OCI-LY1 (cell line): Measurements from ENCODE around the gene DYSF.

Experiments used
- EZH2 ChIP-seq: fragments of 200-600 bp; sonication (generic), shearing (Covaris generic); IDR thresholded peaks from 2 replicates; pipeline ENCODE4 v1.8.0; 2017; ENCODE audit warnings: borderline replicate concordance, mixed run types, mild to moderate bottlenecking, antibody characterized with exemption, low read length, moderate library complexity, mixed read lengths
- TF ChIP-seq, protein P1 (sequence below): fragments of 200-600 bp; sonication (generic), shearing (Covaris generic); IDR thresholded peaks from 2 replicates; pipeline ENCODE4 v1.5.1; 2017; ENCODE audit warnings: mild to moderate bottlenecking, antibody characterized with exemption, low read length, moderate library complexity, mixed read lengths

DNA sequence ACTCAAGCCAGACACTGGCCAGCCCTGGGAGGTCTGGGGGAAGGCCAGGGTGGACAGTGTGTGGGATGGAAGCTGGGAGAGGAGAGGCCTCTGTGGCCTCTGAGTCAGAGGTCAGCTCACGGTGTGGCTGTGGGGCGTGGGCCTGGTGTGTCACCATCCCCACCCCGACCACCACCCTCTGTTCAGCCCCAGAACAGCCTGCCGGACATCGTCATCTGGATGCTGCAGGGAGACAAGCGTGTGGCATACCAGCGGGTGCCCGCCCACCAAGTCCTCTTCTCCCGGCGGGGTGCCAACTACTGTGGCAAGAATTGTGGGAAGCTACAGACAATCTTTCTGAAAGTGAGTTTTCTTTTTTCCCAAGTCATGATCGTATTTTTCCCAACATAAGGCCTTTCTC is 110.5 kb downstream of the DYSF start:
- TF ChIP-seq, protein P1, sequence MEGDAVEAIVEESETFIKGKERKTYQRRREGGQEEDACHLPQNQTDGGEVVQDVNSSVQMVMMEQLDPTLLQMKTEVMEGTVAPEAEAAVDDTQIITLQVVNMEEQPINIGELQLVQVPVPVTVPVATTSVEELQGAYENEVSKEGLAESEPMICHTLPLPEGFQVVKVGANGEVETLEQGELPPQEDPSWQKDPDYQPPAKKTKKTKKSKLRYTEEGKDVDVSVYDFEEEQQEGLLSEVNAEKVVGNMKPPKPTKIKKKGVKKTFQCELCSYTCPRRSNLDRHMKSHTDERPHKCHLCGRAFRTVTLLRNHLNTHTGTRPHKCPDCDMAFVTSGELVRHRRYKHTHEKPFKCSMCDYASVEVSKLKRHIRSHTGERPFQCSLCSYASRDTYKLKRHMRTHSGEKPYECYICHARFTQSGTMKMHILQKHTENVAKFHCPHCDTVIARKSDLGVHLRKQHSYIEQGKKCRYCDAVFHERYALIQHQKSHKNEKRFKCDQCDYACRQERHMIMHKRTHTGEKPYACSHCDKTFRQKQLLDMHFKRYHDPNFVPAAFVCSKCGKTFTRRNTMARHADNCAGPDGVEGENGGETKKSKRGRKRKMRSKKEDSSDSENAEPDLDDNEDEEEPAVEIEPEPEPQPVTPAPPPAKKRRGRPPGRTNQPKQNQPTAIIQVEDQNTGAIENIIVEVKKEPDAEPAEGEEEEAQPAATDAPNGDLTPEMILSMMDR, result no peak
- TF ChIP-seq EZH2, result no peak
